DND-41 (cell line): ENCODE data around the gene TASOR2.

ENCODE experiments used
- EZH2 ChIP-seq: IDR thresholded peaks from 3 replicates; pipeline ENCODE4 v1.6.1; 2012; ENCODE audit warnings: borderline replicate concordance, low read depth, mild to moderate bottlenecking, moderate library complexity, low read length, inconsistent platforms; ENCODE audit not compliant: severe bottlenecking
- TF ChIP-seq, protein P1 (sequence below): IDR thresholded peaks from 2 replicates; pipeline ENCODE4 v1.5.1; 2012; ENCODE audit warnings: borderline replicate concordance, low read length, moderate library complexity, mild to moderate bottlenecking; ENCODE audit not compliant: poor library complexity, severe bottlenecking; ENCODE audit errors: extremely low read depth

DNA sequence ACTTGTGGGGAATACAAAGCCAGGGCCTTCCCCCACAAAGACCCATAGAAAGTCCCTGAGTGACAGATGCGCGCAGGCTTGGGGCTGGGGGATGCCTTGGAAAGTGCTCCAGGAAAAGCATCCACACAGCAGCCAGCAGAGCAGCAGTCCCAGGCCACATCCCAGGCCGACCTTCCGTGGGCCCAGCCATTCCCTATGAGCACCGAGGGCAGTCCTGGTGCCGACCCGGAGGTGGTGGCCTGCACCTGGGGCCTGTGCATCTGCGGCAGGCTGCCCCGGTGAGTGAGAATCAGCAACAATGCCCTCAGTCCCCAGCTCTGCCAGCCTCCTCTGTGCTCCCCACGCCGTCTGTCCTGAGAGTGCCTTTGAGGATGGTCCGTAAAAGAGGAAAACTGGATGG is 44.6 kb upstream of the TASOR2 start:
- TF ChIP-seq EZH2, result no peak
- TF ChIP-seq, protein P1, sequence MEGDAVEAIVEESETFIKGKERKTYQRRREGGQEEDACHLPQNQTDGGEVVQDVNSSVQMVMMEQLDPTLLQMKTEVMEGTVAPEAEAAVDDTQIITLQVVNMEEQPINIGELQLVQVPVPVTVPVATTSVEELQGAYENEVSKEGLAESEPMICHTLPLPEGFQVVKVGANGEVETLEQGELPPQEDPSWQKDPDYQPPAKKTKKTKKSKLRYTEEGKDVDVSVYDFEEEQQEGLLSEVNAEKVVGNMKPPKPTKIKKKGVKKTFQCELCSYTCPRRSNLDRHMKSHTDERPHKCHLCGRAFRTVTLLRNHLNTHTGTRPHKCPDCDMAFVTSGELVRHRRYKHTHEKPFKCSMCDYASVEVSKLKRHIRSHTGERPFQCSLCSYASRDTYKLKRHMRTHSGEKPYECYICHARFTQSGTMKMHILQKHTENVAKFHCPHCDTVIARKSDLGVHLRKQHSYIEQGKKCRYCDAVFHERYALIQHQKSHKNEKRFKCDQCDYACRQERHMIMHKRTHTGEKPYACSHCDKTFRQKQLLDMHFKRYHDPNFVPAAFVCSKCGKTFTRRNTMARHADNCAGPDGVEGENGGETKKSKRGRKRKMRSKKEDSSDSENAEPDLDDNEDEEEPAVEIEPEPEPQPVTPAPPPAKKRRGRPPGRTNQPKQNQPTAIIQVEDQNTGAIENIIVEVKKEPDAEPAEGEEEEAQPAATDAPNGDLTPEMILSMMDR, result no peak
